Panc1 (cell line): Measurements from ENCODE around the gene NCKAP5L.

Source experiments
- CTCF ChIP-seq: fragments of 450-650 bp; IDR thresholded peaks from 2 replicates; pipeline ENCODE4 v1.5.1; 2017; ENCODE audit warnings: mild to moderate bottlenecking
- POLR2AphosphoS5 ChIP-seq: IDR thresholded peaks from 2 replicates; pipeline ENCODE4 v1.6.1; 2012; ENCODE audit warnings: mild to moderate bottlenecking, low read depth, low read length, moderate library complexity

GRCh38 chr12:49868952-49869815, 41.0 kb upstream of the NCKAP5L start:
- TF ChIP-seq CTCF (no peak), POLR2AphosphoS5 (no peak; the same call in 1 of the 2 replicates)
